ENCODE data around the gene C1orf21. TPM values are rescaled to one million over a fixed set of nuclear protein-coding genes. Genes with fewer than 3 reads are reported as not detected.

The C1orf21 gene
- total RNA-seq, 4 donors from 2014 or later: 106 to 206 (median 154) TPM

- Histone ChIP-seq H3K4me3 (no peak overlapping the region), H3K27ac (no peak overlapping the region), H3K36me3 (no peaks in the 10 kb centered on the region), H3K9me3 (no peaks in the 10 kb centered on the region), H3K4me1 (peaks cover 4% of the 10 kb centered on the region in 2 donors), H3K27me3 (no peaks in the 10 kb centered on the region)
- intact Hi-C loops (cut with DNase I; ENCODE audit: low total_unique reads) (no loop called here), in situ Hi-C loops (cut with MboI; ENCODE audit: low sequenced_read_pairs in 4 of 4) (loop anchor here in 1 of 4 donors (25.0 kb wide), 2 partner anchors 168 to 268 kb away; partner anchors contain the start of gene C1orf21)
- TF ChIP-seq CTCF (IDR thresholded peaks at IDR 0.05 in 4 of 5, conservative IDR thresholded peaks at IDR 0.05 in 1 of 5): no peak
- TF ChIP-seq POLR2A (IDR thresholded peaks at IDR 0.05): no peak
- ATAC-seq (no peak), DNase-seq (no peak)
These were observed 268.4 kb downstream of the C1orf21 start for GRCh38 chr1:184655185-184655584.

- no peak for TF ChIP-seq POLR2A (IDR thresholded peaks at IDR 0.05)
- TF ChIP-seq CTCF (IDR thresholded peaks at IDR 0.05 in 4 of 5, conservative IDR thresholded peaks at IDR 0.05 in 1 of 5): no peak
- ATAC-seq (no peak), DNase-seq (no peak)
- H3K27ac ChIP-seq: no peak overlapping the region
- peaks cover 4% of the 10 kb centered on the region in 2 donors for H3K4me1 ChIP-seq
- no peak overlapping the region for H3K4me3 ChIP-seq
- intact Hi-C loops (cut with DNase I; ENCODE audit: low total_unique reads) (no loop called here), in situ Hi-C loops (cut with MboI; ENCODE audit: low sequenced_read_pairs in 4 of 4) (loop anchor here in 1 of 4 donors (25.0 kb wide), 2 partner anchors 169 to 269 kb away; partner anchors contain the start of gene C1orf21)
- no peaks in the 10 kb centered on the region for H3K36me3 ChIP-seq
- no peaks in the 10 kb centered on the region for H3K9me3 ChIP-seq
- no peaks in the 10 kb centered on the region for H3K27me3 ChIP-seq
These were observed 269.4 kb downstream of the C1orf21 start for GRCh38 chr1:184656221-184656620.

DNA sequence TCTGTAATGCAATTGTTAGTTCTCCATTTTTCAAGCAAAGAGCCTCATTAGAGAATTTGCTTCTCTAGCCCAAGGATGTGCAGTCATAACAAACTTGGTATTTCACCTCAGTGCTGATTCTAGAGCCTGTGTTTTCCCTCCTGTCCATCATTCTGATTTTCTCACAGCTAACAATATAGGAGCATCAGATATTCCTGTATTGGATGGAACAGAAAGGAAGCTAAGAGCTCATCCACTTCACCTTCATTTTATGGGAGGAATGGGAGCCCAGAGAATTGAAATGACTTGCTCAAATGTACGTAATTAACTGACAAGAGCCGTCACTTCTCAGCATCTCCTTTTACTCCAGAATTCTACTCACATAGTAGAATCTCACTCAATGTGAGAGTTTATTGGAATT lies 271.2 kb downstream of the C1orf21 start:
- H3K36me3 ChIP-seq: no peaks in the 10 kb centered on the region
- in situ Hi-C loops (cut with MboI; ENCODE audit: low sequenced_read_pairs in 4 of 4) (loop anchor here in 1 of 4 donors (25.0 kb wide), 2 partner anchors 171 to 271 kb away; partner anchors contain the start of gene C1orf21), intact Hi-C loops (cut with DNase I; ENCODE audit: low total_unique reads) (no loop called here)
- H3K4me1 ChIP-seq: peaks cover 4 to 9% of the 10 kb centered on the region in 2 donors
- TF ChIP-seq CTCF (IDR thresholded peaks at IDR 0.05 in 4 of 5, conservative IDR thresholded peaks at IDR 0.05 in 1 of 5) (no peak), POLR2A (IDR thresholded peaks at IDR 0.05) (no peak)
- no peaks in the 10 kb centered on the region for H3K27me3 ChIP-seq
- H3K9me3 ChIP-seq: no peaks in the 10 kb centered on the region
- ATAC-seq: no peak
- no peak for DNase-seq
- no peak overlapping the region for H3K4me3 ChIP-seq
- no peak overlapping the region for H3K27ac ChIP-seq

GRCh38 chr1:184660462-184661191 lies 273.8 kb downstream of the C1orf21 start:
- DNase-seq (no peak), ATAC-seq (no peak)
- Histone ChIP-seq H3K9me3 (no peaks in the 10 kb centered on the region), H3K36me3 (no peaks in the 10 kb centered on the region), H3K27ac (peak overlapping the region in 1 of 4 donors; percentile 13), H3K4me3 (no peak overlapping the region), H3K4me1 (peaks cover 22 to 24% of the 10 kb centered on the region in 2 donors), H3K27me3 (no peaks in the 10 kb centered on the region)
- TF ChIP-seq CTCF (IDR thresholded peaks at IDR 0.05 in 4 of 5, conservative IDR thresholded peaks at IDR 0.05 in 1 of 5) (no peak), POLR2A (IDR thresholded peaks at IDR 0.05) (no peak)
- in situ Hi-C loops (cut with MboI; ENCODE audit: low sequenced_read_pairs in 4 of 4): loop anchor here (5.0 to 25.0 kb wide), 9 partner anchors 86 to 416 kb away; partner anchors contain the start of gene C1orf21 (in 3 of the 4)
- intact Hi-C loops (cut with DNase I; ENCODE audit: low total_unique reads): loop anchor here (5.0 kb wide), 2 partner anchors 83 to 98 kb away; no protein-coding TSS in a partner anchor

Measured in gastrocnemius medialis (tissue), 4 donors.